ENCODE results near the gene KRT222.

KRT222 gene

DNA sequence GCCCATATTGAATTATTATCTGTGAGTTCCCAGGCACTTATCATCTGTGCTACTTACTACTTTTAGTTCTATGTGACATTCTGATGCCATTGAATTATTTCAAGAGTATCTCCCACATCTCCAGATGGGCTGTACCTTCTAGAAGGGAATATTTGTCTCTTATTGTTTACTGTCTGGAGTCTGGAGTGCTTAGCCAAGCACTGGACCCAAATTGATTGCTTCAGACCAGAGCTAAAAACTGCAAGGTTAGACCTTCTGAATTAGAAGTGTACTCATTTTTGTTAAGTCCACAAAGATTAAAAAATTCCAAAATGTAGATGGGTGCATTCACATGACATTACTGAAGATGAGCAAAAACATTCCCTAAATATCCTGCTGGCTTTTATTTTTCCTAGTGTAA is 16.0 kb upstream of the KRT222 start:
- ChIA-PET CTCF (interaction anchor here (2.0 kb wide), 1 partner anchor 11 kb away, joined by 6 read pairs; no protein-coding TSS in a partner anchor), POLR2A (no interaction called here)
- no peak for DNase-seq
- no peaks in the 10 kb centered on the region for H3K4me1 ChIP-seq (ENCODE audit: control extremely low read depth in 1 of 4, control insufficient read depth in 4 of 4, insufficient read depth in 4 of 4, low read length in 3 of 4)
- H3K4me3 ChIP-seq (ENCODE audit: control insufficient read depth in 1 of 7, extremely low read depth in 1 of 7, insufficient read depth in 4 of 7, low read depth in 2 of 7, low read length in 6 of 7) = no peak overlapping the region
- H3K9me3 ChIP-seq (ENCODE audit: control extremely low read depth in 1 of 5, control insufficient read depth in 4 of 5, insufficient read depth in 2 of 5, low read depth in 1 of 5, low read length in 4 of 5) = no peaks in the 10 kb centered on the region
- no peaks in the 10 kb centered on the region for H3K36me3 ChIP-seq (ENCODE audit: control insufficient read depth in 4 of 4, insufficient read depth in 4 of 4, low read length in 3 of 4)
- peaks cover 2 to 59% (median 20%) of the 10 kb centered on the region in 5 experiments for H3K27me3 ChIP-seq (replicated peaks in 2 of 5; ENCODE audit: control insufficient read depth in 4 of 5, insufficient read depth in 5 of 5, low read length in 4 of 5)
- H3K27ac ChIP-seq (ENCODE audit: insufficient read depth in 1 of 2, low read depth in 1 of 2, low read length in 2 of 2, poor library complexity in 1 of 2, severe bottlenecking in 2 of 2) = no peak overlapping the region

DNA sequence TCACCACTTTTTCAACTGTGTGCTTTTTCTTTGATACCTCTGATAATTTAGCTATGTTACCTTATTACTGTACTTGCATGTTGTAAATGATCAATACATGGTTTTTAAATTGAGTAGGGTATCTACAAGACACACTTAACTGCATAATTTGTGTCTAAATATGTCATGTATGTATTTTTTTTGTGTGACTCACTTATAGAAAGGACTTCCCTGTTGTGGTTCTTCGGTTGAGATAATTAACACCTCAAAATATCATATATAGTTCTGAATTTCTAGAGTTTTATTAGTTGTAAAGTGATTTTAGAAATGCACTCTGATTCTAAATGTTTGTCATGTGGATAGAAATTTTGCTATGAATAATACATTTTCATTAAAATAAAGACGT is 14.5 kb upstream of the KRT222 start:
- Histone ChIP-seq H3K4me1 (ENCODE audit: control extremely low read depth in 1 of 4, control insufficient read depth in 4 of 4, insufficient read depth in 4 of 4, low read length in 3 of 4) (no peaks in the 10 kb centered on the region), H3K27me3 (replicated peaks in 2 of 5; ENCODE audit: control insufficient read depth in 4 of 5, insufficient read depth in 5 of 5, low read length in 4 of 5) (peaks cover 2 to 62% (median 26%) of the 10 kb centered on the region in 5 experiments), H3K9me3 (ENCODE audit: control extremely low read depth in 1 of 5, control insufficient read depth in 4 of 5, insufficient read depth in 2 of 5, low read depth in 1 of 5, low read length in 4 of 5) (no peaks in the 10 kb centered on the region), H3K27ac (ENCODE audit: insufficient read depth in 1 of 2, low read depth in 1 of 2, low read length in 2 of 2, poor library complexity in 1 of 2, severe bottlenecking in 2 of 2) (no peak overlapping the region), H3K36me3 (ENCODE audit: control insufficient read depth in 4 of 4, insufficient read depth in 4 of 4, low read length in 3 of 4) (no peaks in the 10 kb centered on the region), H3K4me3 (ENCODE audit: control insufficient read depth in 1 of 7, extremely low read depth in 1 of 7, insufficient read depth in 4 of 7, low read depth in 2 of 7, low read length in 6 of 7) (no peak overlapping the region)
- no CpG with 5 or more reads among the region's 2 CpGs for WGBS (ENCODE audit: insufficient coverage)
- ChIA-PET CTCF (no interaction called here), POLR2A (no interaction called here)
- no peak for DNase-seq

DNA sequence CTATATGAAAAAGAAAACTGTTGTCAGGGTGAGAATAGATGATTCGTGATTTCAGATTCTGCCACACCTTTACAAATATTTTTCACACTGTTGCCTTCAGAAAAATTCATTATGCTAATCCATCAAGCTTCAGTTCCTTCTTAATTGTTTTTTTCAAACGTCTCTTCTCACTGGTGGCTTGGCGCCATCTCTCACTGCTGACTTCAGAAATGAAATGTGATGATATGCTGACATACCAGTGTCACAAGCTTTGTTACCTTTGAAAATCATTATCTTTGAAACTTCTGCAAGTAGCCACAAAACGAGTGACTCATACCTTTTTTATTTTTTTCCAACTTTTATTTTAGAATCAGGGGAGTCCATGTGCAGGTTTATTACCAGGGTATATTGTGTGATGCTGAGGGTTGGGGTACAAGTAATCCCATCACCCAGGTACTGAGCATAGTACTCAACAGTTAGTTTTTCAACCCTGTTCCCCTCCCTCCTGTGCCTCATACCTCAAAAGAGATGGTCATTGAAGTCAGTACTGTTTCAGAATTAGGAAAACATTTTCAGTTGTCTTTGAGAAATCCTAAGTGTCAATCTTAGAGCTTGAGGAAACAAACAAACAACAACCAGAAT is 14.0 kb upstream of the KRT222 start:
- H3K27ac ChIP-seq (ENCODE audit: insufficient read depth in 1 of 2, low read depth in 1 of 2, low read length in 2 of 2, poor library complexity in 1 of 2, severe bottlenecking in 2 of 2) = no peak overlapping the region
- no peak overlapping the region for H3K4me3 ChIP-seq (ENCODE audit: control insufficient read depth in 1 of 7, extremely low read depth in 1 of 7, insufficient read depth in 4 of 7, low read depth in 2 of 7, low read length in 6 of 7)
- no peaks in the 10 kb centered on the region for H3K4me1 ChIP-seq (ENCODE audit: control extremely low read depth in 1 of 4, control insufficient read depth in 4 of 4, insufficient read depth in 4 of 4, low read length in 3 of 4)
- H3K36me3 ChIP-seq (ENCODE audit: control insufficient read depth in 4 of 4, insufficient read depth in 4 of 4, low read length in 3 of 4) = no peaks in the 10 kb centered on the region
- ChIA-PET POLR2A (no interaction called here), CTCF (no interaction called here)
- peak in 1 of 3 donors; percentile 10 for DNase-seq
- H3K27me3 ChIP-seq (replicated peaks in 2 of 5; ENCODE audit: control insufficient read depth in 4 of 5, insufficient read depth in 5 of 5, low read length in 4 of 5) = peaks cover 2 to 65% (median 26%) of the 10 kb centered on the region in 5 experiments
- no peaks in the 10 kb centered on the region for H3K9me3 ChIP-seq (ENCODE audit: control extremely low read depth in 1 of 5, control insufficient read depth in 4 of 5, insufficient read depth in 2 of 5, low read depth in 1 of 5, low read length in 4 of 5)
- WGBS (ENCODE audit: insufficient coverage) = no CpG with 5 or more reads among the region's 4 CpGs

DNA sequence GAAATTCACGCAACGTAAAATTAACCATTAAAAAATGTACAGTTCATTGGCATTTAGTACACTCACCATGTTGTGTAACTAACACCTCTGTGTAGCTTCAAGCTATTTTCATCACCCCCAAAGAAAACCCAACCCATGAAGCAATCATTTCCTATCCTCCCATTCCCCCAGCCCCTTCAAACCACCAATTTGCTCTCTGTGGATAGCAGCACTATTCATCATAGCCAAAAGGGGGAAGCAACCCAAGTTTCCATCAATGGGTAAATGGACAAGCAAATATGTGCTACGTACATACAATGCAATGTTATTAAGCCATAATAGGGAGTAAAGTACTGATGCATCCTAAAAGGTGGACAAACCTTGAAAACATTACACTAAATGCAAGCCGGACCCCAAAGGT is 10.9 kb upstream of the KRT222 start:
- Histone ChIP-seq H3K9me3 (ENCODE audit: control extremely low read depth in 1 of 5, control insufficient read depth in 4 of 5, insufficient read depth in 2 of 5, low read depth in 1 of 5, low read length in 4 of 5) (no peaks in the 10 kb centered on the region), H3K27ac (ENCODE audit: insufficient read depth in 1 of 2, low read depth in 1 of 2, low read length in 2 of 2, poor library complexity in 1 of 2, severe bottlenecking in 2 of 2) (no peak overlapping the region), H3K27me3 (replicated peaks in 2 of 5; ENCODE audit: control insufficient read depth in 4 of 5, insufficient read depth in 5 of 5, low read length in 4 of 5) (peaks cover 7 to 64% (median 25%) of the 10 kb centered on the region in 5 experiments), H3K4me1 (ENCODE audit: control extremely low read depth in 1 of 4, control insufficient read depth in 4 of 4, insufficient read depth in 4 of 4, low read length in 3 of 4) (no peaks in the 10 kb centered on the region), H3K36me3 (ENCODE audit: control insufficient read depth in 4 of 4, insufficient read depth in 4 of 4, low read length in 3 of 4) (no peaks in the 10 kb centered on the region), H3K4me3 (ENCODE audit: control insufficient read depth in 1 of 7, extremely low read depth in 1 of 7, insufficient read depth in 4 of 7, low read depth in 2 of 7, low read length in 6 of 7) (no peak overlapping the region)
- WGBS (ENCODE audit: insufficient coverage) = 100% methylated on average over 2 of the region's 4 CpGs
- DNase-seq = peak in 2 of 3 donors; percentile 21
- ChIA-PET POLR2A (no interaction called here), CTCF (no interaction called here)

DNA sequence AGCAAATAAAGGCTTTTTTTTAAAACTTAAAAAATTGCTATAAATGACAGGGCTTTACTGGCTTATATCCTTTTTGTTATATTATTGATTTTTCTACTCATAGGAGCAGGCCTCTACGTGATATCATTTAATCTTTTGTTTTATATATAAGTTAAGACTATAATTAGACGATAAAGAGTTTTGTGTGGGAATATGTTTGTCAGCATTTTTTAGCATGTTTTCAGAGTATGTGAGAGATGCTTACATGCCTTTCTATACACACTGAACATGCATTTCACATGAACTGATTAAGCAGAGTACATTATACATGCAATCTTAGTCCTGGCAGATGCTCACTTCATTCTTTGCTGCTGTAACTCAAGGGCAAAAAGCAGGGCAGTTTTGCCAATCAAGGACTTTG is 7.7 kb upstream of the KRT222 start:
- H3K36me3 ChIP-seq (ENCODE audit: control insufficient read depth in 4 of 4, insufficient read depth in 4 of 4, low read length in 3 of 4) = no peaks in the 10 kb centered on the region
- WGBS (ENCODE audit: insufficient coverage) = no CpG with 5 or more reads among the region's 2 CpGs
- ChIA-PET CTCF (no interaction called here), POLR2A (no interaction called here)
- H3K9me3 ChIP-seq (ENCODE audit: control extremely low read depth in 1 of 5, control insufficient read depth in 4 of 5, insufficient read depth in 2 of 5, low read depth in 1 of 5, low read length in 4 of 5) = no peaks in the 10 kb centered on the region
- DNase-seq = no peak
- H3K27ac ChIP-seq (ENCODE audit: insufficient read depth in 1 of 2, low read depth in 1 of 2, low read length in 2 of 2, poor library complexity in 1 of 2, severe bottlenecking in 2 of 2) = no peak overlapping the region
- H3K4me3 ChIP-seq (ENCODE audit: control insufficient read depth in 1 of 7, extremely low read depth in 1 of 7, insufficient read depth in 4 of 7, low read depth in 2 of 7, low read length in 6 of 7) = no peak overlapping the region
- H3K27me3 ChIP-seq (replicated peaks in 2 of 5; ENCODE audit: control insufficient read depth in 4 of 5, insufficient read depth in 5 of 5, low read length in 4 of 5) = peaks cover 7 to 50% (median 24%) of the 10 kb centered on the region in 5 experiments
- no peaks in the 10 kb centered on the region for H3K4me1 ChIP-seq (ENCODE audit: control extremely low read depth in 1 of 4, control insufficient read depth in 4 of 4, insufficient read depth in 4 of 4, low read length in 3 of 4)

DNA sequence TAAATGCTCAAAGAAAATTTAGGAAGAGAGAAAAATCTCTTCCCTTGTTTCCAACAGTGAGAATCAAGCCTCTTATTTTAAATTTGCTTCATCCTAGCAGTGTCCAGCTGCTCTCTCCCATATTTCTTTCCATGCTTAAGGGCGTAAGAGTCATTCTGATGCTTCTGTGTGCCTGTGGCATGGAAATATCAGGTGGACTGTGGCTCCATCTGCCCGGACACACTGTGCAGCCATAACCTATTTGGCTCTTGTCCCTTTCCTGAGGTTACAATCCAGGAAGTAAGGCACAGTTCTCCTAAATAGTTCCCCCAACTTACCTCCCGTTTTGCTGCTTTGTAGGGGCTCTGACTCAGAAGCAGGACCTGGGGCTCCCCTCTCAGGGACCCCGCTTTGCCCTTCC is 6.3 kb upstream of the KRT222 start:
- H3K9me3 ChIP-seq (ENCODE audit: control extremely low read depth in 1 of 5, control insufficient read depth in 4 of 5, insufficient read depth in 2 of 5, low read depth in 1 of 5, low read length in 4 of 5) = no peaks in the 10 kb centered on the region
- no peak overlapping the region for H3K27ac ChIP-seq (ENCODE audit: insufficient read depth in 1 of 2, low read depth in 1 of 2, low read length in 2 of 2, poor library complexity in 1 of 2, severe bottlenecking in 2 of 2)
- H3K27me3 ChIP-seq (replicated peaks in 2 of 5; ENCODE audit: control insufficient read depth in 4 of 5, insufficient read depth in 5 of 5, low read length in 4 of 5) = peaks cover 7 to 41% (median 22%) of the 10 kb centered on the region in 5 experiments
- DNase-seq = no peak
- no peaks in the 10 kb centered on the region for H3K36me3 ChIP-seq (ENCODE audit: control insufficient read depth in 4 of 4, insufficient read depth in 4 of 4, low read length in 3 of 4)
- ChIA-PET CTCF (no interaction called here), POLR2A (no interaction called here)
- no peak overlapping the region for H3K4me3 ChIP-seq (ENCODE audit: control insufficient read depth in 1 of 7, extremely low read depth in 1 of 7, insufficient read depth in 4 of 7, low read depth in 2 of 7, low read length in 6 of 7)
- H3K4me1 ChIP-seq (ENCODE audit: control extremely low read depth in 1 of 4, control insufficient read depth in 4 of 4, insufficient read depth in 4 of 4, low read length in 3 of 4) = no peaks in the 10 kb centered on the region
- WGBS (ENCODE audit: insufficient coverage) = 39% methylated on average over 3 of the region's 4 CpGs

DNA sequence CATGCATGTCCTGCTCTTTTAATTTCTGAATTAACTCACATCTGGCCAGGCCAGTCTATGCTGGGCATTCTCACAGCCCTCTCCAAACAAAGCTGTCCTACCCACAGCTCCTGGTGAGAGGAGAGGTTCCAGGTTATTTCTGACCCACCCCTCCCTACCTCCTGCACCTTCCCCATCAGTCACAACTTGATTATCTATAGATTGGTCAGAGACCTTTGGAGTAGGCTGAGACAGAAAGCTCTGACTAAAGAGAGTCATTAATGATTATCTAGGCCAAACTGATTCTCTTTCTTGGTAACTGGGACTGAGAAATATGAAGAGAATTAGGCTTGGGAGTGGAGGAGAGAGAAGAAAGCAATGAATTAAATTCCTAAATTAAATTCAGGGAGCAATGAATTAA is 1.4 kb upstream of the KRT222 start:
- no peak overlapping the region for H3K4me3 ChIP-seq (ENCODE audit: control insufficient read depth in 1 of 7, extremely low read depth in 1 of 7, insufficient read depth in 4 of 7, low read depth in 2 of 7, low read length in 6 of 7)
- ChIA-PET CTCF (interaction anchor here (0.6 kb wide), 1 partner anchor 1413 kb away, joined by 3 read pairs; no protein-coding TSS in a partner anchor), POLR2A (interaction anchor here (0.7 kb wide), 1 partner anchor 230 kb away, joined by 3 read pairs; no protein-coding TSS in a partner anchor)
- H3K27ac ChIP-seq (ENCODE audit: insufficient read depth in 1 of 2, low read depth in 1 of 2, low read length in 2 of 2, poor library complexity in 1 of 2, severe bottlenecking in 2 of 2) = no peak overlapping the region
- peaks cover 0 to 3% (median 0%) of the 10 kb centered on the region in 4 experiments for H3K4me1 ChIP-seq (ENCODE audit: control extremely low read depth in 1 of 4, control insufficient read depth in 4 of 4, insufficient read depth in 4 of 4, low read length in 3 of 4)
- no peak for DNase-seq
- no peaks in the 10 kb centered on the region for H3K9me3 ChIP-seq (ENCODE audit: control extremely low read depth in 1 of 5, control insufficient read depth in 4 of 5, insufficient read depth in 2 of 5, low read depth in 1 of 5, low read length in 4 of 5)
- H3K27me3 ChIP-seq (replicated peaks in 2 of 5; ENCODE audit: control insufficient read depth in 4 of 5, insufficient read depth in 5 of 5, low read length in 4 of 5) = peaks cover 14 to 55% (median 24%) of the 10 kb centered on the region in 5 experiments
- no peaks in the 10 kb centered on the region for H3K36me3 ChIP-seq (ENCODE audit: control insufficient read depth in 4 of 4, insufficient read depth in 4 of 4, low read length in 3 of 4)
